HEK293T (cell line): Measurements from ENCODE around the gene PLPPR1.

Experiments
- ARNT ChIP-seq: fragments of 450-650 bp; IDR thresholded peaks from 2 replicates; pipeline ENCODE4 v1.6.1; 2017; ENCODE audit warnings: mild to moderate bottlenecking
- BHLHE40 ChIP-seq: fragments of 450-650 bp; IDR thresholded peaks from 2 replicates; pipeline ENCODE4 v1.6.1; 2016; ENCODE audit warnings: mild to moderate bottlenecking, moderate library complexity, borderline replicate concordance
- FOXA1 ChIP-seq: fragments of 450-650 bp; IDR thresholded peaks from 2 replicates; pipeline ENCODE4 v1.6.1; 2016; ENCODE audit warnings: mild to moderate bottlenecking
- FOXM1 ChIP-seq: fragments of 450-650 bp; IDR thresholded peaks from 2 replicates; pipeline ENCODE4 v1.6.1; 2017; ENCODE audit warnings: mild to moderate bottlenecking, borderline replicate concordance
- HDGF ChIP-seq: fragments of 450-650 bp; IDR thresholded peaks from 2 replicates; pipeline ENCODE4 v1.6.1; 2017; ENCODE audit warnings: antibody characterized with exemption, borderline replicate concordance
- L3MBTL2 ChIP-seq: fragments of 450-650 bp; conservative IDR thresholded peaks from 2 replicates; pipeline ENCODE4 v1.6.1; 2016; ENCODE audit warnings: mild to moderate bottlenecking
- SP1 ChIP-seq: fragments of 450-650 bp; IDR thresholded peaks from 2 replicates; pipeline ENCODE4 v1.6.1; 2017
- SUZ12 ChIP-seq: fragments of 450-650 bp; IDR thresholded peaks from 2 replicates; pipeline ENCODE4 v1.6.1; 2016; ENCODE audit warnings: mild to moderate bottlenecking

GRCh38 chr9:101315112-101315450, 286.6 kb downstream of the PLPPR1 start:
- TF ChIP-seq SUZ12 (no peak), BHLHE40 (no peak), FOXM1 (no peak), L3MBTL2 (no peak), HDGF (no peak), FOXA1 (no peak), SP1 (no peak), ARNT (no peak)
